Activated CD8-positive, alpha-beta T cell treated with anti-CD3 and anti-CD28 coated beads for 36 hours (primary cell): ENCODE measurements around the gene PPOX. TPM values are rescaled to one million over a fixed set of nuclear protein-coding genes. Genes with fewer than 3 reads are reported as not detected.

Experiments used
- ATAC-seq: fragments of 200-7000 bp; cut with Tn5 transposase; one replicate; pipeline ENCODE4 v1.10.0; 2021; ENCODE audit warnings: mild to moderate bottlenecking, moderate library complexity
- CTCF ChIA-PET: fragments of 350-600 bp; sonication (Branson Sonifier 250); formaldehyde crosslinking; loops from one replicate; lab custom pipeline; 2021; ENCODE audit warnings: antibody characterized with exemption; lab: Charles Lee
- POLR2A ChIA-PET: fragments of 350-600 bp; sonication (Branson Sonifier 250); formaldehyde crosslinking; loops from one replicate; lab custom pipeline; 2021; ENCODE audit warnings: antibody characterized with exemption; lab: Charles Lee
- DNase-seq: peaks from one replicate; pipeline ENCODE4 v3.0.0-alpha.2; 2020
- H3K27ac Mint-ChIP-seq: one replicate; pipeline ENCODE4 v1.8.0; 2021; ENCODE audit warnings: mild to moderate bottlenecking, mixed read lengths
- H3K27me3 Mint-ChIP-seq: one replicate; pipeline ENCODE4 v1.8.0; 2021; ENCODE audit warnings: mixed read lengths
- H3K36me3 Mint-ChIP-seq: one replicate; pipeline ENCODE4 v1.8.0; 2021; ENCODE audit warnings: low read depth, mixed read lengths
- H3K4me1 Mint-ChIP-seq: one replicate; pipeline ENCODE4 v1.8.0; 2021; ENCODE audit warnings: low read depth, mixed read lengths
- H3K4me3 Mint-ChIP-seq: one replicate; pipeline ENCODE4 v1.8.0; 2021; ENCODE audit warnings: mild to moderate bottlenecking, moderate library complexity, mixed read lengths
- H3K9me3 Mint-ChIP-seq: one replicate; pipeline ENCODE4 v1.8.0; 2021; ENCODE audit warnings: mixed read lengths
- intact Hi-C: fragments of 100-400 bp; cut with micrococcal nuclease; formaldehyde crosslinking; loops from one replicate; pipeline ENCODE4 v1.10.0; 2022
- total RNA-seq, 2 experiments: library from RNA; stranded (reverse); gene quantifications; one replicate each; pipeline ENCODE4 v1.2.3, GENCODE V29; 2021
- TF ChIP-seq, protein P1 (sequence below): fragments of 200-600 bp; IDR thresholded peaks from one replicate; pipeline ENCODE4 v1.8.0; 2022; ENCODE audit warnings: antibody characterized with exemption, mild to moderate bottlenecking

The PPOX gene
- total RNA-seq, 2 experiments from 2014 or later = 24.4 to 24.9 TPM

DNA sequence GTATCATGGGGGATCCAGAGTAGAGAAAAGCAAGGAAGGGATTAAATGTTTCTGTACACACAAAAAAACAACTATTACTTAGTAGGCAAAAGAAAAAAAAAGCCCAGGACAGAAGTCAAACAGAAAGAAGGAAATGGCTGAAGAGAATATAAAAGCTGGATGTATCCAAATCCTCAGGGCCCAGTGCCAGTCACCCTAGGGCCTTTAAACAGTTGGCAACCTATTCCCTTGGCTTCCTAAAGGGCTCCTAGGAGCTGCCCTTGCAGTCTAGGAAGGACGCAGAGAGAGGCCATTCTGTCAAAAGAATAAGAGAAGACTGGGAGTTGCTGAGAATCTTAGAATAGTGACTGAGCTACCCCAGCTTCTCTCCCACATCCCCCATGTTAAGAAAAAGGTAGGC lies 6.1 kb downstream of the PPOX start:
- Mint-ChIP-seq H3K27ac (peak overlapping the region; percentile 51), H3K4me1 (peaks cover 34% of the 10 kb centered on the region), H3K36me3 (peaks cover 32% of the 10 kb centered on the region), H3K4me3 (no peak overlapping the region), H3K27me3 (no peaks in the 10 kb centered on the region), H3K9me3 (no peaks in the 10 kb centered on the region)
- intact Hi-C loops = no loop called here
- DNase-seq (no peak), ATAC-seq (no peak)
- POLR2A ChIA-PET = interaction anchor here (1.2 kb wide), 1 partner anchor 8 kb away, joined by 4 read pairs; no protein-coding TSS in a partner anchor
- CTCF ChIA-PET = no interaction called here
- TF ChIP-seq, protein P1, sequence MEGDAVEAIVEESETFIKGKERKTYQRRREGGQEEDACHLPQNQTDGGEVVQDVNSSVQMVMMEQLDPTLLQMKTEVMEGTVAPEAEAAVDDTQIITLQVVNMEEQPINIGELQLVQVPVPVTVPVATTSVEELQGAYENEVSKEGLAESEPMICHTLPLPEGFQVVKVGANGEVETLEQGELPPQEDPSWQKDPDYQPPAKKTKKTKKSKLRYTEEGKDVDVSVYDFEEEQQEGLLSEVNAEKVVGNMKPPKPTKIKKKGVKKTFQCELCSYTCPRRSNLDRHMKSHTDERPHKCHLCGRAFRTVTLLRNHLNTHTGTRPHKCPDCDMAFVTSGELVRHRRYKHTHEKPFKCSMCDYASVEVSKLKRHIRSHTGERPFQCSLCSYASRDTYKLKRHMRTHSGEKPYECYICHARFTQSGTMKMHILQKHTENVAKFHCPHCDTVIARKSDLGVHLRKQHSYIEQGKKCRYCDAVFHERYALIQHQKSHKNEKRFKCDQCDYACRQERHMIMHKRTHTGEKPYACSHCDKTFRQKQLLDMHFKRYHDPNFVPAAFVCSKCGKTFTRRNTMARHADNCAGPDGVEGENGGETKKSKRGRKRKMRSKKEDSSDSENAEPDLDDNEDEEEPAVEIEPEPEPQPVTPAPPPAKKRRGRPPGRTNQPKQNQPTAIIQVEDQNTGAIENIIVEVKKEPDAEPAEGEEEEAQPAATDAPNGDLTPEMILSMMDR = no peak

DNA sequence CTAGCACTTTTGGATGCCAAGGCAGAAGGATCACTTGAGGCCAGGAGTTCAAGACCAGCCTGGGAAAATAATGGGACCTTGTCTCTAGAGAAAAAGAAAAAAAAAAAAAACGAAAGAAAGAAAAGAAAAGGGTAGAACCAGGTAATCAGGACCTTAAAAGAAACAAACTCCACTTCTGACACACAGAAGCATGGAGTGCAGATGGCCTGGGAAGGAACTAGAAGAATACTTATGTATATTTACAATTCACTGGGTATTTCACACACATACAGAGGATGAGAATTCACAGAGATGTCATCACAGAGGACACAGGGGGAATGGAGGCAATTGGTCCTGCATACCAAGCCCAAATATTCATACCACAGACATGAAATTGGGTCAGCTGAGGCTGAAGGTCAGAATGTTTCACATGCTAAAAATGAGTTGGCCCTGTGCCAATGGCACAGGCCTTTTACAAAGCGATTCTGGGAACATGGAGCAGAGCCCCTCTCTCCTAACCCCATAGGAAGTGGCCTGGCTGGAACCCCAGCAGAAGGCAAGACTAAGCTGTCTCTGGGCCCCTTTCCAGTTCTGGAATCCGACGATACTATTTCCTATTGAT lies 6.7 kb downstream of the PPOX start:
- intact Hi-C loops = no loop called here
- TF ChIP-seq, protein P1 = no peak
- H3K36me3 Mint-ChIP-seq = peaks cover 32% of the 10 kb centered on the region
- ChIA-PET CTCF (no interaction called here), POLR2A (no interaction called here)
- no peak overlapping the region for H3K4me3 Mint-ChIP-seq
- peak overlapping the region; percentile 51 for H3K27ac Mint-ChIP-seq
- peaks cover 36% of the 10 kb centered on the region for H3K4me1 Mint-ChIP-seq
- H3K27me3 Mint-ChIP-seq = no peaks in the 10 kb centered on the region
- ATAC-seq = no peak
- DNase-seq = no peak
- H3K9me3 Mint-ChIP-seq = no peaks in the 10 kb centered on the region

DNA sequence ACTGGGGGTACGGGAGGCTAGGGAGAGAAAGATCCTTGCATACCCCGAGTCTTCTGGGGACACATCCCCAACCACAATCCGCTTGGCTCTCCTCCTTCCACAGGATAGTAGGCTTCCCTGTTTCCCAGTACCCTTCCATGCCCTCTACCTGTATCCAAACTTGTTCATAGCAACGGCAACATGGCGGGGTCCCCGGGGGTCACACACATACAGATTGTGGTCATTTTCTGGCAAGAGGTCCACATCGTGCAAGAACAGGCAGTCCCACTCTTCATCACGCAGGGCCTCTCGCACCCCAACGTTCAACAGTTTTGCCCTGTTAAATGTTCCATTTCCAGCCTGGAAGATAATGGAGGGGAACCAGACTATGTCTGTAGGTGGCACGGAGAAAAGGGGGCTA lies 7.5 kb downstream of the PPOX start:
- TF ChIP-seq, protein P1 = no peak
- H3K36me3 Mint-ChIP-seq = peaks cover 32% of the 10 kb centered on the region
- ATAC-seq = no peak
- no peaks in the 10 kb centered on the region for H3K9me3 Mint-ChIP-seq
- POLR2A ChIA-PET = no interaction called here
- CTCF ChIA-PET = no interaction called here
- peaks cover 36% of the 10 kb centered on the region for H3K4me1 Mint-ChIP-seq
- intact Hi-C loops = no loop called here
- H3K27me3 Mint-ChIP-seq = no peaks in the 10 kb centered on the region
- no peak overlapping the region for H3K27ac Mint-ChIP-seq
- no peak overlapping the region for H3K4me3 Mint-ChIP-seq
- DNase-seq = no peak

DNA sequence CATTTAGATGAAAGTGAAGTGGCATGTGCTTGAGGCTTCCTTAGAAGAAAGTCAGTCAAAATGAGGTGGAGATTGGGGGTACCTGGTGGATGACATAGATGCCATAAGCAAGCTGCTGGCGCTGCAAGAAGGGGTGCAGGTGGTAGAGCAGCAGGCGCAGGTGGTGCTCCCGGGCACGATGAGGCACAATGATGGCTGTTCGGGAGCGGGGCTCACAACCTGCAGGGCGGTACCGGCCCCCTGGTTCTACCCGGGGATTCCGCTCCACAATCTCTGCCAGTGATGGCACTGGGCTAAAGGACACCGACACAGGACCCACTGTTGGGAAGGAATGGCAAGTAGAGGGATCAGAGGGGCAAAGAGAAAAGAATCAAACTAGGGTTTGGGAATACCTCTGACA lies 8.7 kb downstream of the PPOX start:
- TF ChIP-seq, protein P1 = no peak
- ChIA-PET POLR2A (interaction anchor here (1.1 to 3.7 kb wide), 4 partner anchors 9 to 28 kb away, joined by 3 to 46 read pairs (median 8); partner anchors contain the start of genes NDUFS2, PPOX and UFC1), CTCF (interaction anchor here (3.7 kb wide), 1 partner anchor 8 kb away, joined by 30 read pairs; the partner anchor contains the start of gene PPOX)

DNA sequence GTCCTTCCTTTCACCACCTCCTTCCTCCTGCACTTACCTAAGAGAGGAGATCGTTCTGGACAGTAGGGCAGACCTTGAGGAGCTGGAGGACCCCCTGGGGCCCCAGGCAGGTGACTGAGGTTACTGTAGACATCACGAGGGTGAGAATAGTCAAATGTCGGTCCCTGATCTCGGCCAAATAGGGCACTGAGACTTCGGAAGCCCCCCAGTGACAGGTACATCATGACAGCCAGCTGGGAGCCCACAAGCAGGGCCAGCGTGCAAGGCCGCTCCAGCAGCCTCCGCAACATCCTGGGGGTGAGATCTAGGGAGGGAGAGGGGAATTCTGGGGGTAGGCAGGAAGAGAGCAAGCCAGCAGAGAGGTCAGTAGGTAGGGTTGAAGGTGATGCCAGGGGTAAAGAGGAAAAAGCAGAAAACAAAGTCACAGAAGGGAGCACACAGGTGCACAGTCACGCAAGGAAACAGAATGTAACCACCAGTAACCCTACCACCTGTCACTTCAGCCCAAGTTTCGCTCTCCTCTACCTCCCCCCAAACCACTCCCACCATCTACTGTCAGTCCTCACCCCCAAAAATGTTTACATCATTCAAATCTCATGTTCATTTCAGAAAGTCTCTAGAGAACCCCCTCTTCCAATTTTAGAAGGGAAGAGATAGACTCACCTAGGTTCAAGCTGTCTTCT lies 9.7 kb downstream of the PPOX start:
- TF ChIP-seq, protein P1 = no peak
- Mint-ChIP-seq H3K9me3 (no peaks in the 10 kb centered on the region), H3K27me3 (no peaks in the 10 kb centered on the region), H3K4me1 (peaks cover 44% of the 10 kb centered on the region), H3K36me3 (peaks cover 31% of the 10 kb centered on the region), H3K4me3 (peak overlapping the region; percentile 97), H3K27ac (peak overlapping the region; percentile 99)
- ChIA-PET CTCF (interaction anchor here (1.0 to 3.7 kb wide), 4 partner anchors 9 to 116 kb away, joined by 3 to 30 read pairs (median 6); partner anchors contain the start of gene PPOX), POLR2A (interaction anchor here (0.8 to 3.7 kb wide), 9 partner anchors 10 to 128 kb away, joined by 3 to 46 read pairs (median 3); partner anchors contain the start of genes NDUFS2, PPOX and UFC1)
- DNase-seq = no peak
- intact Hi-C loops = no loop called here
- no peak for ATAC-seq

More for the DNA sequence above, 8.7 kb downstream of the PPOX start:
- Mint-ChIP-seq H3K9me3 (no peaks in the 10 kb centered on the region), H3K4me1 (peaks cover 36% of the 10 kb centered on the region), H3K36me3 (peaks cover 32% of the 10 kb centered on the region), H3K4me3 (no peak overlapping the region), H3K27ac (peak overlapping the region; percentile 42), H3K27me3 (no peaks in the 10 kb centered on the region)
- intact Hi-C loops = no loop called here
- no peak for DNase-seq
- no peak for ATAC-seq
